CD4-positive, alpha-beta T cell treated with Interleukin-4 for 1 hour (primary cell): ENCODE measurements around the gene CYTH4.
A peak's percentile ranks its signal among the peaks of the same experiment; 100 is the strongest.
"Not testable (repeated sequence)": the region's sequence is repeated elsewhere in the genome, so short reads cannot be mapped to it uniquely, and the experiment has no call there.

Experiments
- DNase-seq, 2 donors: peaks; one replicate each; pipeline ENCODE4 v3.0.0-alpha.2; 2020 to 2022

CYTH4 gene

DNA sequence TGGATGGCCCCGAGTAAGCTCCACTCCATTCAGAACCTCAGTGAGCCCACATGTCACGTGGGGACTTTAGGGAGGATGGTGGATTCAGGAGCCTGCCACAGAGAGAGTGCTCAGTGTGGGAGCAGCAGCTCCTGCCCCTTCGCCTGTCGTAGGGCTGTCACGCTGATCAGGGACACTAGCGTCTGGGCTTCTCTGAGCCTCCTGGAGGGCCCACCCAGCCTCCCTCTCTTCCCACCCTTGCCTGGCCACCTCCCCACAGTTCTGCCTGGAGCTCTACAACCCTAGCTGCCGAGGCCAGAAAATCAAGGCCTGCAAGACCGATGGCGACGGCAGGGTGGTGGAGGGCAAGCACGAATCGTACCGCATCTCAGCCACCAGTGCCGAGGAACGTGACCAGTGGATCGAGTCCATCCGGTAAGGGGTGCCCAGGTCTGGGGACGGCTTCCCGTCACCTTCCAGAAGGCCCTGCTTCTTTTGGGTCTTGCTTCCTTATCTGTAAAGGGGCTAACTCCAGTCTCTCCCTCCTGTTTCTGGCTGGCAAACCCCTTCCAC is 29.5 kb downstream of the CYTH4 start:
- DNase-seq = no peak

DNA sequence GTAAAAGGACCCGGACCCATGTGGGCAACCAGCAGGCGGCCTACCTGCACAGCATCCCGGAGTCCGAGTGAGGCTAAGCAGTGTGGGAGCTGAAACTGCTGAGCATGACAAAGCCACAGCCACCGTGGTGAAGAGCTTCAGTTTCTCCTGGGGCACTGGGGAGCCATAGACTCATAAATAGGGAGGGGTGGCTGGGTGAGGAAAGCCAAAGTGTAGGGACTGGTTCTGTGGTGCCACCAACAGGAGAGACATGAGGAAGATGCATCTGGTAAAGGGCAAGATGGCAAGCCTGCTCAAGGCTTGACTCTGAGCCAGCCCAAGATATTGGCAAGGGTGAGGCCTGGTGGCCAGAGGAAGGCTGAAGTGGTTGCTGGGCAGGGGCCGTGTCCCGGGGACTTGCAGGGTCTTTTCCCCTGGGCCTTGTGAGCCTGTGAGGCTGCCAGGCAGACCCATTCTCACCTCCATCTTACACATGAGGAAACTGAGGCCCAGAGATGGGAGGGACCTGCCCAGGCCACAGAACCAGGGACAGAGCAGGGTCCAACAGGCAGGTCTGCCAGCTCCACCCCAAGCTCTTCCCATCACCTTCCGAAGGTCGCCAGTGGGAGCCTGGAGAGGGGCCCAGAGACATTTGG is 30.4 kb downstream of the CYTH4 start:
- DNase-seq = no peak

DNA sequence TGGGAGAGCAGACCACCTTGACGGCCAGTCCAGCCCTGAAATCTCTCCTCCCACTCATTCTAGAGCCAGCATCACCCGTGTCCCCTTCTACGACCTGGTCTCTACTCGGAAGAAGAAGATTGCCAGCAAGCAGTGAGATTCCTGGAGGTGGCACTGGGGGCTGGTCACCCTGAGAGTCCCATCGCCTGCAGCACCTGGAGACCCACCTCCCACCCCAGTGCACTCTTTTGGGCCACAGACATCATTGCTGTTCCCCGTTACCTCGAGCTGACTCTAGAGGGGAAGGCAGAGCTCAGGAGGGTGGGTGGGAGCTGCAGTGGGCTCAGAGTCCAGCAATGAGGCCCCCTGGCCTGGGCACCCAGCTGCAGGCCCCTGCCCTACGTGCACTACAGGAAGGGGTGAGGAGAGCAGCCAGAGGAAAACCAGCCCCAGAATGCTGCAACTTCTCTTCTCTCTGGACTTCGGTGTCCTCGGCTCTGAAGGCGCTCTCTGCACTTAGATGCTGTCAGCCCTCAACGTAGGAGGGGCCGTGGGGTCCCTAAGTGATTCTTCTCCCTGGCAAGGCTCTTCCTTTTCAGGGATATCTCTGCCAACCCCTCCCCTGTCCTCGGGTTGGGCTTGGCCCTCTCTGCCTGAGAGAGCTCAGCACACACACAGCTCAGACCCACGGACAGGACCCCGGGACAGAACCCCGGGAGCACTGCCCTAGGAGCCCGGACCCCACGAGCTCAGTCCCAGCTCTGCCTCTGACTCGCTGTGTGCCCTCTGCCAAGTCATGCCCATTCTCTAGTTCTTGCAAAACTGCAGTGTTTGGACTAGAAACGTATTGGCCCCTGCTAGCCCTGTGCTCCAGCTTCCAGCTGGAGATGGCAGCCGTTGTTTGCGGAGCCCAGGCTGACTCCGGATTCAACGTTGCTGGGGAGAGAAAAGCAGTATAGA is 31.3 kb downstream of the CYTH4 start:
- DNase-seq = no peak

DNA sequence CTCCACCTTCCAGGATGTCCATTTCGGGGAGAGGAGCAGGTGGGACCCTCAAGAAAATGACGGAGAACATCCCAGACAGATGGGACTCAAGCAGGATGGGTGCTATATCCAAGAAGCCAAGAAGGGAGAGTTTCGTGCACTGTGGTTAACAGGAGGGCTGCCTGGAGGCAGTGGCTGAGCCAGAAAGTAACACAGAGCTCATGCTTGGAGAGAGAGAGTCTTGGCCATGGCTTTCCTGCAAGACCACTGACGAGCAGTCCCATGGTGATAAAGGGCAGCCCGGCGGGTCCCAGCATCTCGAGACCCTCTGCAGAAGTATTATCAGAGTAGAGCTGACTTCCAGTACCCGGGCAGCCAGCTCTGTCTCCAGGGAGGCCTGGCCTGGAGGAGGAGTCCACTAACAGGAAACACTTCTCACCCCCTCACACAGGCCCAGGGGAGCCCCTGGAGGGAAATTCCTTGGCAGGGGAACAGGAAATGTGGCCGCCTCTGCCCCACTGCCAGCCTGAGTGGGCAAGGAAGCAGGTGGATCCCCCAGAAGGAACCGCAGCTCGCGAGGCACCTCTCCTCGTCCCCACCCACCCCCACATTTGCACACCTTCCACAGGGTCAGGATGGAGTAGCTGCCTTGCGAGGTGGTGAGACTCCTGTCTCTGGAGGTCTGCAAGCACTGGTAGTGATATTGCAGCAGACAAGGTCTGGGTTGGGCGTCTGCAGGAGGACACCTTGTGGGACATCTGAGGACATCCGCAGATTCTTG is 32.2 kb downstream of the CYTH4 start:
- peak; percentile 51 to 59 for DNase-seq

DNA sequence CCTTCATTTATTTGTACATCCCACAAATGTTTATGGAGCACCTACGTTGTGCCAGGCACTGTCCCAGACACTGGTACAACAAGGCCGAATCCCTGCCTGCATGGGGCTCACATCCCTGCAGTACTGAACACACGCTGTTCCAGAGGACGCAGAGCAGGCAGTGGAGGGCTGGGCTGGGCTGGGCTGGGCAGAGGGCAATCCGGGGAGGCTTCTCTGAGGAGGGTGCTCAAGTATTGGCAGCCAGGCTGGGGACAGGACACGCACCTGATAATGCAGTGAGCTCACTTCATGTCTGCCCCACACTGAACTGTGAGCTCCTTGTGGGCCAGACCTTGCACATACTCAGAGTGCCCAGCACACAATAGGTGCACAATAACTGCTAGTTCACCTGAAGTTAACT is 34.1 kb downstream of the CYTH4 start:
- no peak for DNase-seq

DNA sequence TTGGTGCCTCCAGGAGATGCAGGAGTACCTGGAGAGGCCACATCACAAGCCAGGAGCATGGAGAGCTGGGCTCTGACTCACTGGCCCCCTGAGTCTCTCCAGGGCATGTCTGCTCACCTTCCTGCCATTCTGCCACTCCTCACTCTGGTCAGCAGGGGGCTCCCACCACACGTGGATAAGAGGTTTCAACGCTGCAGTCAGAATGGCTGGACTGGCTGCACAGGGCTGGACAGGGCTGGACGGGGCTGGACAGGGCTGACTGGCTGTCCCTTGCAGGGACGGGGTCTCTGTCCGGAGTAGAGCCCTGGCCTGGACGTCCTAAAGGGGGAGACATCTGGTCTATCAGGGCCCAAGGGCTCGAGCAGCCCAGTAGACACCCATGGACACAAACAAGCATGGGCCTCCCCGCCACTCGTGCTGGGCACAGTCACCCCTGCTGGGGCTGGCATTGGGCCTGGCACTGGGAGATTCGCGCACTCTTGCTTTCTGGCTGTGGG is 34.6 kb downstream of the CYTH4 start:
- DNase-seq = peak; percentile 75 to 80

DNA sequence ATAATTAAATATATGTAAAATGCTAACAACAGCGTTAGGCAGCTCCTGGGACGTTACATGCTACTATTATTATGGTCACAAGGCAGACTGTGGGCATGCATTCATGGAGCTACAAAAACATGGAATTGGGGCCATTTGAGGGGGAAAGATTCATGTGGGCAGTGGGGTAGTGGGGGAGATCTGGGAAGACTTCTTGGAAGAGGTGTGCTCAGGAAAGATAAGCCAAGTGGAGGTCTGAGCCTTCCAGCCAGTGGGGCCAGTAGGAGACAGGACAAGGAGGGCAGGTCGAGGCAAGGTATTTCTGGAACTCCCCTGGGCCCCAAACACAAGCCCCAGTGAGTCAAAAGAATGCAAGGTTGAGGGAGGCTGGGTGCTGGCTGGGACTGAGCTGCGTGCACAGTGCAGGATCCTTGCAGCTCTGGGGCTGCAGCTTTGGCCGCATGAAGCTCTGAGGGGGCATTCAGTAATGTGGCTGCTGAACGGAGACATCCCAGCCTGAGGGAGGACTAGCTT is 35.4 kb downstream of the CYTH4 start:
- DNase-seq = no peak

DNA sequence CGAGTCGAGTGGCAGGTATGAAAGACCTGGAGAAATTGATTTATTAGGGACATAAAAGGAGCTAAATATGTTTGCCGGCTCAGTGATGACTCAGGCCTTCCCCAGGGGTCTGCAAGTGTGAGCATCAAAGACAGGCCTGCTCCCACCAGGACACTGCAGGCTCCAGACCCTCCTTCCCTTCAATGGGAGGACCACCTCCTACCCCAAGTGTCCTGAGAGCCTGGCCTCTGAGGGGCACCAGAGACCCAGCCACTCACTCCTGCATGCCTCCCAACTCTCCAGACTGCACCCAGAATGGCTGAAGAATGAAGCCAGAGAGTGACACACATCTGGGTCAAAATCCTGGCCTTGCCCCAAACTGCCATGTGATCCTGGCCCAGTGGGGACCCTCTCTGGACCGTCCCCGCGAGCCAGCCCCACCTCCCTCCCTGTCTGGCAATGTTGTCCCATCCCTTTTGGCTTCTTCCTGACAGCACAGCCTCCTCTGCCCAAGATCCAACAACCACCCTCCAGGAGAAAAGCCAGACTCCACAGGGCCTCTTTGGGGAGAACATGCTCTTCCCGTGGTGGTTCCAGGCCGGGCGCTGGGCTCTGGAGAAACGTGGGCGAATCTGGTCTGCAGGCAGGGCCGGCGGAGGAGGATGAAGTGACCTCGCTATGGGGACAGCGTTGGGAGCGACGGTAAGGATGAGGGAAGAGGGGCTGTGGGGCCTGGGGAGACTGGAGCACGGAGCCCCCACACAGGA is 36.2 kb downstream of the CYTH4 start:
- DNase-seq = no peak

DNA sequence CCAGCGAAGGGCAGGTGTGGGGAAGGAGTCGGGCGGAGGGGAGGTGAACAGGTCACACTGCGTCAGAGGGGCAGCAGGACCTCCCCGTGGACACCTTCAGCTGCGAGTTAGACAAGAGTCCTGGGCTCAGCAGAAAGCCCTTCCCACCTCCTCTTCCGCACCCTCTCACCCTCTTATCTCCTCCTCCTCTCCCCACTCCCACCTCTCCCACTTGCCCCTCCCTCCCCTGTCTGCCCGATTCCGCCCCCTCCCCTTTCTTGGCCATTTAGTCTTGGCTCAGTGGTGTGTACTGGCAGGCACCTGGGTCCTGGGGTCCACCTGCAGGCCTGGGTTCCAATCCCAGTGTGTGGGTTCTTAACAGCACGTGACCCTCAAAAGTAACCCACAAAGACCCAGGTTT is 37.2 kb downstream of the CYTH4 start:
- DNase-seq = no peak

DNA sequence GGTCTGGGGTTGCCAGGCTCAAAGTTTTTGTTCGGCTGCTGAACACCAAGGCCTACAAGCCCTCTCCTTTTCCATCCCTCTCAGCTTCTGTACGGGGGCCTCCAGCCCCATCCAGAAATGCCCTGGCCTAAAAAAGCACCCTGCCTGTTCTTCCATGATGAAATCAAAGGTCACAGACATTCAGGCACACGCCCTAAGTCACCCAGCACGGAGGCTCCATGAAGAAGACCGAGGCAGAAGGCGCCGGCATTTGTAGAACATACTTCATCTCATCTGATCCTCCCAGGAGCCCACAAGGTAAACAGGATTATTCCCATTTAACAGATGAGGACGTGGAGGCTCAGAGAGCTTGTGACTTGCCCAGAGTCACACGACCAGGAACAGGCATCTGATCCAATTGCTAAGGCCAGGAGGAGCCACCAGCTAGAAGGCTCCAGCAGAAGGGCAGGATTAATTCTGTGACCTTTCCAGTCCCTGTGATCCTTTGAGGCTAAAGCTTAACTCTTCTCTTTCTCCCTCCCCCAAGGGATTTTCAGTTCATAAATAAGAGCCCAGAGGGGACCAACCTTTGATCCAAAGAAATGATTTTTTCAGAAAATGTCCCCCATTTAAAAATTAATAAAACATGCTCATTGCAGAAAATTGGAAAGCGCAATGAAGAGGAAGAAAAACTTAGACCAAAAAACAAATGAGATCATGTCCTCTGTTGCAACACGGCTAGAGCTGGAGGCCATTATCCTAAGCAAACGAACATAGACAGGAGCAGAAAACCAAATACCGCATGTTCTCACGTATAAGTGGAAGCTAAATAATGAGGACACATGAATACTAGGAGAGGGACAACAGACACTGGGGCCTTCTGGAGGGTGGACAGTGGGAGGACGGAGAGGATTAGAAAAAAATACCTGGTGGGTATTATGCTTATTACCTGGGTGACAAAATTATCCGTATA is 38.7 kb downstream of the CYTH4 start:
- no peak for DNase-seq

DNA sequence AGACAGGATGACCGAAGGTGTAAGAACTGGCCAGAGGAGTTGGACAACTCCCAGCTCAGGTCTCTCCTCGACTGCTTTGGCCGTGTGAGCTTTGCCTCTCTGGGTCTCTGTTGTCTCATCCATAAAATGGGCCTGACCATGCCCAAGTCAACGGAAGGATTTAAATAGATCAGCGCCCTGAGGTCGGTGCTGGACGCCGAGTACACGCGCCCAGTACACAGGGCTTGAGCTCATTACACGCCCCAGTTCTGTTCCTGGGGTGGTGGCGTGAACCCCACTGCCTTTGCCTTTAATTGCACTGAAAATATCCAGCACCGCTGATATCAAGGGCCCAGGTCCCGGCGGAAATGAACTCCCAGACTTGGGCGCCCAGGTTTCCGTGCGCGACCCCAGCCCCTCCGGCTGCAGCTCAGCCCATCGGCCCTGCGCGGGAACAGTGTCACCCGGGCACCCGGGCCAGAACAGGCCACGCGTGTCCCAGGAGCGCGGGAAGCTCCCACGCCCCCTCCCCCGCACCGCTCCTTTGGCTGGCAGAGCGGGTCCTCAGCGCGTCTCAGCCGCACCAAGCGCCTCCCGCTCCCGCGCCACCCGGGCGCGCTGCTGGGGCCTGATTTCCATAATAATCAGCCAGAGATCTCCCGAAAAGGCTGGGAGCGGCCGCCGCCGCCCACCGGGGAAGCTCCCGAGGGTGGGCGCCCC is 42.2 kb downstream of the CYTH4 start:
- no peak for DNase-seq

DNA sequence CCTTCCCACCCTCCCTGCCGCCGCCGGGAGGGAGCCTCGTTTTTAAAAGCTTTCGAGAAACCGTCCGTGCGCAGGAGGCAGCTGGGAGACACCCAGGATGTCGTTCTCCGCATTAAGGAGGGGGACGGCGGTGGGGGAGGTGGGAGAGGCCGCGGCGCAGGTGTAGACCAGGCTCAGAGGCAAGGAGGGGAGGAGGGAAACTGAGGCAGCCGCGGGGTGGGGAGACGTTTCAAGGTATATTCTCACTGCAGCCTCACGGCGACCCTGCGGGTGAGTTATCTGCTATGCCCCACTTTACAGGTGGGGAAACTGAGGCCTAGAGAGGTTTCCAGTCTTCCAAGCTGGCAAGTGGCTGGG is 42.7 kb downstream of the CYTH4 start:
- no peak for DNase-seq

DNA sequence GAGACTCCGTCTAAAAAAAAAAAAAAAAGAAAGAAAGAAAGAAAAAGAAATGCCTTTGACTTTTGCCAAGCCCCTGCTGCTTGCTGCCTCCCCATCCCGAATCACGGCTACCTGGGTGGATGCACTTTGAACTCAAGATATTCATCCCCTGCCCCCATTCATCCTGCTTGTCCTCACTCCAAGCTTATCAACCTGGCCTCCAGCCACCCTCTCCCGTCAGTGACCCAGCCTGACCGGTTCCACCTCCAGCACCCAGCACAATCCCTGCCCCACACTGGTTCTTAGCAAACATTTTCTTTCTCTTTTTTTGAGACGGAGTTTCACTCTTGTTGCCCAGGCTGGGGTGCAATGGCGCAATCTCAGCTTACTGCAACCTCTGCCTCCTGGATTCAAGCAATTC is 44.4 kb downstream of the CYTH4 start:
- no peak for DNase-seq

DNA sequence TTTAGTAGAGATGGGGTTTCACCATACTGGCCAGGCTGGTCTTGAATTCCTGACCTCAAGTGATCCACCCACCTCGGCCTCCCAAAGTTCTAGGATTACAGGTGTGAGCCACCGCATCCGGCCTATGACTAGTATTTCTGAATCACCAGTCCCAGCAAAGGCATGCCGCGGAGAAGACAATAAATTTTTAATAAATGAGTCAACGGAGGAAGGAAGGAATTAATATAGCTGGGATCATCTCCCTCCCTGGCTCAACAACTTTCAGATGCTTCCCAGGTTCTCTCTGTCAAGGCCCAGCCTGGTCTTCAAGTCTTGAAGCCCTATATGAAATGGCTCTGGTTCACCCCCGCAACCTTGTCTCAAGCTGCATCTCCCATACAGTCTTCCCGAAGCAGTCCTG is 45.7 kb downstream of the CYTH4 start:
- DNase-seq = no peak

DNA sequence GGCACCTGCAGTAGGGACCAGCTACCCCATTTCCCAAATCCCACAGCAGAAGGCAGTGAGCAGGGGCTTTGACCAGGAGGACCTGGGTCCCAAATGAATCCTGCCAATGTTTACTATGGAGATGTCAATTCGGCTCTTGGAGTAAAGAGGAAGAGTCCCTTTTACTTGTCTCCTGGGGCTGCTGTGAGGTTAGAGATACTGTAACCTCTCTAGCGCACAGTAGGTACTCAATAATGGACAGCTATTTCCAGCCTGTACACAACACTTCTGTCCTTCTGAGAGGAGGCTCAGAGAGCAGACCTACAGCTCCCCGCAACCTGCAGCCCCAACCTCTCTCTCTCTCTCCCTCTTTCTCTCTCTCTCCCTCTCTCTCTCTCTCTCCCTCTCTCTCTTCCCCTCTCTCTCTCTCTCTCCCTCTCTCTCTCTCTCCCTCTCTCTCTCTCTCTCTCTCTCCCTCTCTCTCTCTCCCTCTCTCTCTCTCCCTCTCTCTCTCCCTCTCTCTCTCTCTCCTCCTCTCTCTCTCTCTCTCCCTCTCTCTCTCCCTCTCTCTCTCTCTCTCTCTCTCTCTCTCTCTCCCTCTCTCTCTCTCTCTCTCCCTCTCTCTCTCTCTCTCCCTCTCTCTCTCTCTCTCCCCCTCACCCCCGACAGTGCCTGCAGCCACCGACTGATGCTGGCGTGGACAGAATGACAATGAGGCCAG is 46.4 kb downstream of the CYTH4 start:
- not testable (repeated sequence) for DNase-seq

DNA sequence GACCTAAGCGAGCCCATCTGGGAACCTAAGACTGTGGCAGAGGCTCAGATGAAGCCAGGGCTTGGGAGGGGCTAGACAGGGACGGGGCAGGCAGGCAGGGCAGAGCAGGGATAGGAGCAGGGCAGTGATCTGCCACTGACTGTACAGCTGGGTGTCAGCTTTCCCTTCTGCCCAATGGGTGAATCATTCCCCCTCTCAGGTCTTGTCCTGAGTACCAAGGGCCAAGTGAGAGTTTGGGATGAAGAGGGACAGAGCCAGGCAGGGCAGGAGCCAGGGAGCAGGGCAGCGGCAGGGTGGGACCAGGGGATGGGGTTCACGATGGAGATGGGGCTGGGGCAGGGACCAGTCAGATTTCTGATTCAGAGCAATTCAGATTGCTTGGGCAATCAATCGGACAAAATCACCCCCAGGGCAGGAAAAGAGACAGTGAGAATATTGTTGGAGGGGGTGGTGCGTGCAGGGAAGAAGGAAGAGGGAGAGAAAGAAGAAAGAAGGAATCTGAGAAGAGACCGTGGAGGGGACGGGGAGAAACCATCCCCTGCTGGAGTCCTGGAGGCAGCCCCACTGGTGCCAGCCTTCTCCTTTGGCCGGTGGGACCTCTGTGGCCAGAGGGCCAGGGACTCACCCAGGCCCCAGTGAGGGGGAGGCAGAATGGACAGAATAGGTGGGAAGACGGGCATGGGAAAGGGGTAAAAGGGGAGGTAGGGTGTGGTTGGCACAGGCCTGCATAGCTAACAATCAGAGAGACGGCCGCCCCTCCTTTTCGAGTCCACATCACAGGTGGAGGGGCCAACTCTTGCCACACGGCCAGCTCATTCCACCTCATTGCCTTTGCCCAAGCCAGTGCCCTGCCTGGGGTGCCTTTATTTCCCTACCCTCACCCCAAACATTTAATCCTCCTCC is 47.2 kb downstream of the CYTH4 start:
- DNase-seq = no peak

DNA sequence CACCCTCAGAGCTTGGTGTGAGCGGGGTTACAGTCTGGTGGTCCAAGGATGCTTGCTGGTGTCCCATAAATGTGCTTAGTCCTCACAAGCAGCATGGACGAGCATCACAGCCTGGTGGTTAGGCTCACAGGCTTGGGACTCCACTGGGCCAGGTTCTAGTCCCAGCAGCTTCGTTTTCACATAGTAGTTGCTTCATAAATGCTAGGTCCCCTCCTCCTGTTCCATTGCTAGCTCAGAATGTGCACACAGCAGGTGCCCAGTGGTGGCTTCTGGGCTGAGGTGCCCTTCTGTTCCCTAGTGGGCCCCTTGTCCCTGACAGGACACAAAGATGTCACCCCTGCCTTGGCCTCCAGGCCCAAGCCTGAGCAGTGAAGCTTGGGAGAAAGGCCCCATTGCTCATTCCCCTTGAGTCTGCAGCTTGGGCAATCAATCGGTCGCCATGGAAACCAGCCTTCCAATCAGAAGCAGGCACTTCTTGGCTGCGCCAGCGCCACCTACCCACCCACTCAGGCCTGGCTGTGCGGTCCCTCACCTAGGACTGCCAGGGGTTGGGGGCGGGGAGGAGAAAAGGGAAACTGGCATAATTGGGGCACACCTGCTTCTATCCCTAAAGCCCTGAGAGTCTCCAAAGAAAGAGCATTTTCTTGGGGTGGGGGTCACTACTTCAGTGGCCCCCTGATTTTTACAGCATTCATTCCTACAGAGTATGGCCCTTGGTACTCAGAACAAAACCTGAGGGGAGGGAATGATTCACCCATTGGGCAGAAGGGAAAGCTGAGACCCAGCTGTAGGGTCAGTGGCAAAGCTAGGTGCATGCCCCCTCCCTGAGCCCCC is 48.1 kb downstream of the CYTH4 start:
- DNase-seq = peak; percentile 33 to 36

DNA sequence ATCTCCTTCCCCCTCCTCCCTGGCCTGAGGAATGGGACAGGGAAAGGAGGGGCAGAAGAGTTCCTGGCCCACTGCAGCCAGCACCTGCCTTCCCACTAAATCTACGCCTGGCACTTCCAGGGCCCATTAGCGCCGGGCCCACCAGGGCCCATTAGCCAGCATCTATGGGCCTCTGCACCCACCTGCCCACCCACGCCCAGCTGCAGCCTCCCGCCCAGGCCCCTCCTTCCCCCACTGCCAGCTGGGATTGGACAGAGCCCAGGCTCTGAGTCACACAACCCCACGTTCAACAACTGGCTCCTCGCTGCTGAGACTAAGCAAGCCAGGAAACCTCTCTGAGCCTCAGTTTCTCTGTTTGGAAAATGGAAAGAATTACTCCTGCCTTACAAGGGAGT is 48.7 kb downstream of the CYTH4 start:
- no peak for DNase-seq
